Testis (tissue), 3 donors: ENCODE measurements around the gene IFNGR1. TPM values are rescaled to one million over a fixed set of nuclear protein-coding genes. Genes with fewer than 3 reads are reported as not detected.

Source experiments
- DNase-seq: peaks from one replicate; pipeline ENCODE4 v3.0.0-alpha.2; 2019
- H3K27ac ChIP-seq, 2 donors: fragments of 200-600 bp; sonication (generic); one replicate each; pipeline ENCODE4 v1.5.1; 2019
- H3K27me3 ChIP-seq: fragments of 200-600 bp; sonication (generic); one replicate; pipeline ENCODE4 v1.5.1; 2019
- H3K36me3 ChIP-seq: fragments of 200-600 bp; sonication (generic); one replicate; pipeline ENCODE4 v1.5.1; 2017; ENCODE audit warnings: low read depth; ENCODE audit errors: missing control alignments
- H3K4me1 ChIP-seq: fragments of 200-600 bp; sonication (generic); one replicate; pipeline ENCODE4 v1.5.1; 2019
- H3K4me3 ChIP-seq, 2 donors: fragments of 200-600 bp; sonication (generic); one replicate each; pipeline ENCODE4 v1.5.1; 2017 to 2019
- H3K9me3 ChIP-seq: fragments of 200-600 bp; sonication (generic); one replicate; pipeline ENCODE4 v1.5.1; 2017
- POLR2A ChIP-seq: fragments of 450-650 bp; IDR thresholded peaks from one replicate; pipeline ENCODE4 v1.6.1; 2017; ENCODE audit warnings: antibody characterized with exemption, mild to moderate bottlenecking, moderate library complexity
- WGBS, 2 donors: methylation state at CpG; one replicate each; pipeline ENCODE4 v1.1.5; 2018; 5-methylcytosine and 5-hydroxymethylcytosine counted together
- intact Hi-C: fragments of 100-400 bp; cut with DNase I; formaldehyde crosslinking; loops from one replicate; pipeline ENCODE4 v1.15.1; 2023; ENCODE audit warnings: low total_unique reads
- polyA plus RNA-seq: library from polyadenylated mRNA; stranded (reverse); fragments of 350-450 nt; fragmentation: Illumina TruSeq; extraction: RNeasy Lipid Tissue Mini Kit (QIAGEN cat#74804); gene quantifications from one replicate; pipeline ENCODE4 v1.2.3, GENCODE V29; 2014; ENCODE audit warnings: low read depth, low replicate concordance; ENCODE audit not compliant: insufficient read depth
- total RNA-seq, 2 donors: library from RNA; depleted of rRNA; stranded (reverse); fragments of >200 nt; gene quantifications; one replicate each; pipeline ENCODE4 v1.2.3, GENCODE V29; 2016
- TF ChIP-seq, protein P1 (sequence below), 3 experiments: fragments of 450-650 bp in 2 of 3; fragments of 200-600 bp in 1 of 3; sonication (generic) in 1 of 3; IDR thresholded peaks; one replicate each; pipeline ENCODE4 v1.5.1; 2016 to 2019; ENCODE audit warnings: antibody characterized with exemption in 3 of 3, mild to moderate bottlenecking in 2 of 3, moderate library complexity in 1 of 3

IFNGR1 gene
- total and polyA plus RNA-seq, 3 donors from 2014 or later: 46.4 to 49.6 (median 47.8) TPM

GRCh38 chr6:137264311-137265075 lies 45.3 kb upstream of the IFNGR1 start:
- Histone ChIP-seq H3K27me3 (no peaks in the 10 kb centered on the region), H3K4me1 (peaks cover 4% of the 10 kb centered on the region), H3K27ac (no peak overlapping the region), H3K9me3 (no peaks in the 10 kb centered on the region), H3K36me3 (no peaks in the 10 kb centered on the region), H3K4me3 (no peak overlapping the region)
- intact Hi-C loops: no loop called here
- TF ChIP-seq POLR2A: no peak
- TF ChIP-seq, protein P1, sequence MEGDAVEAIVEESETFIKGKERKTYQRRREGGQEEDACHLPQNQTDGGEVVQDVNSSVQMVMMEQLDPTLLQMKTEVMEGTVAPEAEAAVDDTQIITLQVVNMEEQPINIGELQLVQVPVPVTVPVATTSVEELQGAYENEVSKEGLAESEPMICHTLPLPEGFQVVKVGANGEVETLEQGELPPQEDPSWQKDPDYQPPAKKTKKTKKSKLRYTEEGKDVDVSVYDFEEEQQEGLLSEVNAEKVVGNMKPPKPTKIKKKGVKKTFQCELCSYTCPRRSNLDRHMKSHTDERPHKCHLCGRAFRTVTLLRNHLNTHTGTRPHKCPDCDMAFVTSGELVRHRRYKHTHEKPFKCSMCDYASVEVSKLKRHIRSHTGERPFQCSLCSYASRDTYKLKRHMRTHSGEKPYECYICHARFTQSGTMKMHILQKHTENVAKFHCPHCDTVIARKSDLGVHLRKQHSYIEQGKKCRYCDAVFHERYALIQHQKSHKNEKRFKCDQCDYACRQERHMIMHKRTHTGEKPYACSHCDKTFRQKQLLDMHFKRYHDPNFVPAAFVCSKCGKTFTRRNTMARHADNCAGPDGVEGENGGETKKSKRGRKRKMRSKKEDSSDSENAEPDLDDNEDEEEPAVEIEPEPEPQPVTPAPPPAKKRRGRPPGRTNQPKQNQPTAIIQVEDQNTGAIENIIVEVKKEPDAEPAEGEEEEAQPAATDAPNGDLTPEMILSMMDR (IDR thresholded peaks at IDR 0.05): no peak
- WGBS, 2 donors: 67 to 69% methylated on average over 5 of the region's 5 CpGs
- no peak for DNase-seq

DNA sequence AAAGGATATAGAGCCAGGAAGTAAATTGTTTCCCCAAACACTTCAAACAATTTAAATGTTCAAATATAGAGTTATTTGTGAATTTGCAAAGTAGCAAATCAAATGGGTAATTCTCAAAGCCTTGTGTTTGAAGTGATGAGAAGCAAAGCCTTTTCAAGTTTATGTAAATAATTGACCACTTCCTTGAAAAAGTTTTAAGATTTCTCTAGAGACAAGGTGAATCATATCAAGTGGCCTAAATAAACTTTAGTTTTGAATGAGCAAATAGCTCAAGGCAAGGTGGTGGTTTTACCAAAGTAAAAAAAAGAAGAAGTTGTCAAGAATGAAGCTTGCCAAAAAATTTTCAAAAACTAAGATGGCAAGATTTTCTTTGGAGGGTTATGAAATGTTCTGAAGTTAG lies 42.6 kb upstream of the IFNGR1 start:
- Histone ChIP-seq H3K27me3 (no peaks in the 10 kb centered on the region), H3K36me3 (no peaks in the 10 kb centered on the region), H3K4me1 (peaks cover 4% of the 10 kb centered on the region), H3K27ac (peak overlapping the region in 1 of 2 donors; percentile 51), H3K4me3 (no peak overlapping the region), H3K9me3 (no peaks in the 10 kb centered on the region)
- no peak for DNase-seq
- TF ChIP-seq, protein P1 (IDR thresholded peaks at IDR 0.05): no peak
- no peak for TF ChIP-seq POLR2A
- intact Hi-C loops: no loop called here

GRCh38 chr6:137261361-137261760 lies 42.2 kb upstream of the IFNGR1 start:
- H3K36me3 ChIP-seq: no peaks in the 10 kb centered on the region
- no peak overlapping the region for H3K4me3 ChIP-seq
- WGBS, 2 donors: 48 to 52% methylated on average over 3 of the region's 3 CpGs
- H3K9me3 ChIP-seq: no peaks in the 10 kb centered on the region
- DNase-seq: no peak
- no peak for TF ChIP-seq POLR2A
- TF ChIP-seq, protein P1 (IDR thresholded peaks at IDR 0.05): no peak
- intact Hi-C loops: no loop called here
- H3K27me3 ChIP-seq: no peaks in the 10 kb centered on the region
- H3K27ac ChIP-seq: peak overlapping the region in 1 of 2 donors; percentile 51
- peaks cover 4% of the 10 kb centered on the region for H3K4me1 ChIP-seq

- no peak overlapping the region for H3K27ac ChIP-seq
- H3K9me3 ChIP-seq: no peaks in the 10 kb centered on the region
- H3K4me1 ChIP-seq: peaks cover 4% of the 10 kb centered on the region
- H3K36me3 ChIP-seq: no peaks in the 10 kb centered on the region
- no peak overlapping the region for H3K4me3 ChIP-seq
- no peaks in the 10 kb centered on the region for H3K27me3 ChIP-seq
- no peak for TF ChIP-seq POLR2A
- TF ChIP-seq, protein P1 (IDR thresholded peaks at IDR 0.05): no peak
- WGBS, 2 donors: 71 to 76% methylated on average over 6 of the region's 6 CpGs
- DNase-seq: no peak
- intact Hi-C loops: no loop called here
These were observed 41.0 kb upstream of the IFNGR1 start for GRCh38 chr6:137260217-137260616.

- Histone ChIP-seq H3K4me3 (no peak overlapping the region), H3K27me3 (no peaks in the 10 kb centered on the region), H3K4me1 (peaks cover 4% of the 10 kb centered on the region), H3K27ac (no peak overlapping the region), H3K36me3 (no peaks in the 10 kb centered on the region), H3K9me3 (no peaks in the 10 kb centered on the region)
- intact Hi-C loops: no loop called here
- no peak for TF ChIP-seq POLR2A
- TF ChIP-seq, protein P1 (IDR thresholded peaks at IDR 0.05): no peak
- DNase-seq: no peak
These were observed 40.2 kb upstream of the IFNGR1 start for GRCh38 chr6:137259349-137259748.
